Esophagus squamous epithelium (tissue), 4 donors: ENCODE data around the gene SPEM3.

Experiments used
- POLR2A ChIP-seq, 4 donors: fragments of 450-650 bp; IDR thresholded peaks; one replicate each; pipeline ENCODE4 v1.6.1; 2017; ENCODE audit warnings: antibody characterized with exemption in 4 of 4, mild to moderate bottlenecking in 4 of 4, moderate library complexity in 3 of 4
- TF ChIP-seq, protein P1 (sequence below), 6 experiments: fragments of 450-650 bp in 4 of 6; fragments of 200-600 bp in 2 of 6; sonication (generic) in 2 of 6; IDR thresholded peaks; one replicate each; pipeline ENCODE4 v1.5.1; 2016 to 2019; ENCODE audit warnings: antibody characterized with exemption in 6 of 6, mild to moderate bottlenecking in 4 of 6, moderate library complexity in 4 of 6

DNA sequence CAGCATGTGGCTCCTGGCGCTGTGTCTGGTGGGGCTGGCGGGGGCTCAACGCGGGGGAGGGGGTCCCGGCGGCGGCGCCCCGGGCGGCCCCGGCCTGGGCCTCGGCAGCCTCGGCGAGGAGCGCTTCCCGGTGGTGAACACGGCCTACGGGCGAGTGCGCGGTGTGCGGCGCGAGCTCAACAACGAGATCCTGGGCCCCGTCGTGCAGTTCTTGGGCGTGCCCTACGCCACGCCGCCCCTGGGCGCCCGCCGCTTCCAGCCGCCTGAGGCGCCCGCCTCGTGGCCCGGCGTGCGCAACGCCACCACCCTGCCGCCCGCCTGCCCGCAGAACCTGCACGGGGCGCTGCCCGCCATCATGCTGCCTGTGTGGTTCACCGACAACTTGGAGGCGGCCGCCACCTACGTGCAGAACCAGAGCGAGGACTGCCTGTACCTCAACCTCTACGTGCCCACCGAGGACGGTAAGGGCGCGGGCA is 20.4 kb upstream of the SPEM3 start:
- no peak for TF ChIP-seq POLR2A (IDR thresholded peaks at IDR 0.05)
- TF ChIP-seq, protein P1, sequence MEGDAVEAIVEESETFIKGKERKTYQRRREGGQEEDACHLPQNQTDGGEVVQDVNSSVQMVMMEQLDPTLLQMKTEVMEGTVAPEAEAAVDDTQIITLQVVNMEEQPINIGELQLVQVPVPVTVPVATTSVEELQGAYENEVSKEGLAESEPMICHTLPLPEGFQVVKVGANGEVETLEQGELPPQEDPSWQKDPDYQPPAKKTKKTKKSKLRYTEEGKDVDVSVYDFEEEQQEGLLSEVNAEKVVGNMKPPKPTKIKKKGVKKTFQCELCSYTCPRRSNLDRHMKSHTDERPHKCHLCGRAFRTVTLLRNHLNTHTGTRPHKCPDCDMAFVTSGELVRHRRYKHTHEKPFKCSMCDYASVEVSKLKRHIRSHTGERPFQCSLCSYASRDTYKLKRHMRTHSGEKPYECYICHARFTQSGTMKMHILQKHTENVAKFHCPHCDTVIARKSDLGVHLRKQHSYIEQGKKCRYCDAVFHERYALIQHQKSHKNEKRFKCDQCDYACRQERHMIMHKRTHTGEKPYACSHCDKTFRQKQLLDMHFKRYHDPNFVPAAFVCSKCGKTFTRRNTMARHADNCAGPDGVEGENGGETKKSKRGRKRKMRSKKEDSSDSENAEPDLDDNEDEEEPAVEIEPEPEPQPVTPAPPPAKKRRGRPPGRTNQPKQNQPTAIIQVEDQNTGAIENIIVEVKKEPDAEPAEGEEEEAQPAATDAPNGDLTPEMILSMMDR (IDR thresholded peaks at IDR 0.05) = no peak
